K562 (cell line): ENCODE results near the gene MRPS24. TPM values are rescaled to one million over a fixed set of nuclear protein-coding genes. Genes with fewer than 3 reads are reported as not detected.

Experiments used
- ATAC-seq: fragments of 200-7000 bp; cut with Tn5 transposase; 3 replicates; pipeline ENCODE4 v1.9.1; 2020; ENCODE audit warnings: moderate library complexity
- BruUV-seq: library from RNA; stranded (reverse); fragments of 400-500 nt; replicated peaks from 2 replicates; lab custom pipeline; 2021; lab: Mats Ljungman, UMichigan
- CTCF ChIA-PET: fragments of 300-600 bp; formaldehyde crosslinking; extraction: SDS; loops from one replicate; lab custom pipeline; 2021; ENCODE audit warnings: low intra/inter-chr PET ratio; lab: Yijun Ruan, JAX
- POLR2A ChIA-PET: fragments of 300-600, 350-650 bp; sonication (Branson Sonifier 250); formaldehyde crosslinking; extraction: SDS; loops from one replicate; lab custom pipeline; 2021; ENCODE audit warnings: antibody characterized with exemption, inconsistent platforms; lab: Yijun Ruan, JAX
- DNase-seq, 4 experiments: peaks; one replicate each; pipeline versions ENCODE4 v3.0.0 to v3.0.0-alpha.2; 2011 to 2018; ENCODE audit warnings: low spot score in 3 of 4, mixed read lengths in 3 of 4; ENCODE audit errors: extremely low read depth in 1 of 4
- FAIRE-seq: peaks from 2 replicates; lab custom pipeline; 2011; peaks lifted over from hg19 to GRCh38; lab: Jason Lieb, UNC
- H2AFZ ChIP-seq: 2 replicates; pipeline ENCODE4 v1.6.0; 2011; ENCODE audit warnings: low read depth, low read length, control low read depth, inconsistent platforms
- H3K27ac ChIP-seq: fragments of 200-600 bp; 3 replicates; pipeline ENCODE4 v1.8.0; 2011; ENCODE audit warnings: low read depth, mild to moderate bottlenecking, control low read depth, inconsistent platforms, low read length, moderate library complexity, mixed read lengths; ENCODE audit errors: extremely low read depth
- H3K27me3 ChIP-seq, 2 experiments: fragments of 300-600 bp in 1 of 2; 2 replicates in 1 of 2; 3 replicates in 1 of 2; pipeline versions ENCODE4 v1.6.0 to v1.8.0; 2011; ENCODE audit warnings: inconsistent platforms in 2 of 2, low read length in 2 of 2, mild to moderate bottlenecking in 1 of 2, mixed read lengths in 1 of 2, moderate library complexity in 1 of 2; ENCODE audit not compliant: control insufficient read depth in 2 of 2, insufficient read depth in 2 of 2
- H3K36me3 ChIP-seq: fragments of 300-600 bp; 3 replicates; pipeline ENCODE4 v1.8.0; 2011; ENCODE audit warnings: mild to moderate bottlenecking, low read length, inconsistent platforms; ENCODE audit not compliant: control insufficient read depth, insufficient read depth
- H3K4me1 ChIP-seq, 2 experiments: fragments of 200-600 bp in 1 of 2; replicated peaks in 1 of 2; 2 replicates in 1 of 2; 3 replicates in 1 of 2; pipeline versions ENCODE4 v1.5.1 to v1.8.0; 2011; ENCODE audit warnings: inconsistent platforms in 2 of 2, low read length in 2 of 2, mild to moderate bottlenecking in 1 of 2, mixed read lengths in 1 of 2, moderate library complexity in 1 of 2; ENCODE audit not compliant: control insufficient read depth in 2 of 2, insufficient read depth in 2 of 2
- H3K4me2 ChIP-seq: 2 replicates; pipeline ENCODE4 v1.6.1; 2011; ENCODE audit warnings: low read length, control low read depth, inconsistent platforms, mixed read lengths; ENCODE audit not compliant: insufficient read depth
- H3K4me3 ChIP-seq: fragments of 200-600 bp; sonication (generic), shearing (Covaris generic); 2 replicates; pipeline ENCODE4 v1.5.1; 2016; ENCODE audit warnings: control low read depth, inconsistent platforms
- H3K79me2 ChIP-seq: fragments of 200-600 bp; 3 replicates; pipeline ENCODE4 v1.8.0; 2011; ENCODE audit warnings: low read length, inconsistent platforms; ENCODE audit not compliant: control insufficient read depth, insufficient read depth
- H3K9ac ChIP-seq, 2 experiments: 2 replicates each; pipeline versions ENCODE4 v1.6.0 to v1.6.1; 2011; ENCODE audit warnings: low read depth in 2 of 2, low read length in 2 of 2, control low read depth in 1 of 2, inconsistent platforms in 1 of 2, mild to moderate bottlenecking in 1 of 2, mixed read lengths in 1 of 2; ENCODE audit not compliant: insufficient read depth in 1 of 2
- H3K9me1 ChIP-seq: one replicate; pipeline ENCODE4 v1.6.0; 2011; ENCODE audit warnings: inconsistent platforms, mild to moderate bottlenecking, low read length, moderate library complexity; ENCODE audit not compliant: control insufficient read depth, insufficient read depth
- H3K9me3 ChIP-seq: replicated peaks from 2 replicates; pipeline ENCODE4 v1.5.1; 2011; ENCODE audit warnings: low read depth, low read length, inconsistent platforms; ENCODE audit not compliant: control insufficient read depth, insufficient read depth
- H4K20me1 ChIP-seq: replicated peaks from 2 replicates; pipeline ENCODE4 v1.6.1; 2011; ENCODE audit warnings: low read length, inconsistent platforms, mixed read lengths; ENCODE audit not compliant: control insufficient read depth, insufficient read depth
- CBX3 ChIP-seq, 2 experiments: IDR thresholded peaks; 1 replicate in 1 of 2; 2 replicates in 1 of 2; pipeline ENCODE4 v1.6.1; 2012; ENCODE audit warnings: inconsistent platforms in 2 of 2, low read length in 2 of 2, borderline replicate concordance in 1 of 2, control low read depth in 1 of 2
- CGGBP1 ChIP-seq: fragments of 250-450 bp; sonication (Bioruptor Pico); IDR thresholded peaks from 2 replicates; pipeline ENCODE4 v1.9.0; 2021; ENCODE audit warnings: mild to moderate bottlenecking
- CHD1 ChIP-seq: fragments of 200-600 bp; sonication (generic); IDR thresholded peaks from one replicate; pipeline ENCODE4 v1.6.1; 2012; ENCODE audit warnings: mild to moderate bottlenecking, moderate library complexity, low read length, inconsistent platforms
- COPS2 ChIP-seq: fragments of 450-650 bp; conservative IDR thresholded peaks from 2 replicates; pipeline ENCODE4 v1.6.1; 2016; ENCODE audit warnings: mild to moderate bottlenecking, moderate library complexity
- EGR1 ChIP-seq: fragments of 450-650 bp; conservative IDR thresholded peaks from 2 replicates; pipeline ENCODE4 v1.6.1; 2017; ENCODE audit warnings: mild to moderate bottlenecking
- KDM2B ChIP-seq: fragments of 250-450 bp; sonication (Bioruptor Pico); IDR thresholded peaks from 2 replicates; pipeline ENCODE4 v1.8.0; 2021; ENCODE audit warnings: mild to moderate bottlenecking, moderate library complexity
- NCOA2 ChIP-seq, 2 experiments: fragments of 450-650 bp; IDR thresholded peaks; 2 replicates each; pipeline ENCODE4 v1.6.1; 2018; ENCODE audit warnings: mild to moderate bottlenecking in 2 of 2, moderate library complexity in 1 of 2; ENCODE audit not compliant: partially characterized antibody in 2 of 2
- PYGO2 ChIP-seq: fragments of 450-650 bp; IDR thresholded peaks from 2 replicates; pipeline ENCODE4 v1.6.1; 2016; ENCODE audit warnings: mild to moderate bottlenecking, missing genetic modification characterization, moderate library complexity, missing compliant biosample characterization
- RBBP5 ChIP-seq: fragments of 200-600 bp; sonication (generic); IDR thresholded peaks from 2 replicates; pipeline ENCODE4 v1.6.1; 2012; ENCODE audit warnings: borderline replicate concordance, mild to moderate bottlenecking, low read length, control low read depth, inconsistent platforms; ENCODE audit not compliant: insufficient read depth, poor library complexity, severe bottlenecking
- RBM22 ChIP-seq: fragments of 200-400 bp; formaldehyde crosslinking; IDR thresholded peaks from 2 replicates; pipeline ENCODE4 v1.6.1; 2018; ENCODE audit warnings: low read length, low read depth; ENCODE audit not compliant: poor library complexity, severe bottlenecking
- SETDB1 ChIP-seq: IDR thresholded peaks from one replicate; pipeline ENCODE4 v1.6.1; 2012; ENCODE audit warnings: low read length, control low read depth, inconsistent platforms
- TFAM ChIP-seq: fragments of 250-450 bp; sonication (Bioruptor Pico); conservative IDR thresholded peaks from 2 replicates; pipeline ENCODE4 v1.5.0; 2021; ENCODE audit warnings: mild to moderate bottlenecking, moderate library complexity
- TFAP4 ChIP-seq: sonication (generic); formaldehyde crosslinking; IDR thresholded peaks from 2 replicates; pipeline ENCODE4 v1.8.0; 2022; ENCODE audit warnings: missing genetic modification reagents, mild to moderate bottlenecking, moderate library complexity, borderline replicate concordance
- ZNF121 ChIP-seq: sonication (generic); formaldehyde crosslinking; conservative IDR thresholded peaks from 2 replicates; pipeline ENCODE4 v1.8.0; 2022; ENCODE audit warnings: missing genetic modification reagents
- ZNF133 ChIP-seq: fragments of 250-450 bp; sonication (Bioruptor Pico); IDR thresholded peaks from 2 replicates; pipeline ENCODE4 v1.4.0; 2020; ENCODE audit warnings: mild to moderate bottlenecking
- ZNF212 ChIP-seq: fragments of 450-650 bp; formaldehyde crosslinking; IDR thresholded peaks from 2 replicates; pipeline ENCODE4 v1.4.0; 2020; ENCODE audit warnings: mild to moderate bottlenecking
- ZNF431 ChIP-seq: sonication (generic); formaldehyde crosslinking; IDR thresholded peaks from 2 replicates; pipeline ENCODE4 v1.8.0; 2022; ENCODE audit warnings: mild to moderate bottlenecking, missing genetic modification reagents
- ZNF436 ChIP-seq: fragments of 250-450, 450-650 bp; sonication (Bioruptor Pico); formaldehyde crosslinking; IDR thresholded peaks from 2 replicates; pipeline ENCODE4 v1.7.0; 2020; ENCODE audit warnings: mild to moderate bottlenecking
- ZNF717 ChIP-seq: fragments of 250-450 bp; sonication (Bioruptor Pico); IDR thresholded peaks from 2 replicates; pipeline ENCODE4 v1.5.0; 2021
- ZNF740 ChIP-seq, 3 experiments: fragments of 200-800 bp in 1 of 3; sonication (Bioruptor generic) in 1 of 3; sonication (generic) in 1 of 3; formaldehyde crosslinking in 1 of 3; IDR thresholded peaks; 2 replicates each; pipeline versions ENCODE4 v1.6.1 to v1.8.0; 2016 to 2022; ENCODE audit warnings: mild to moderate bottlenecking in 2 of 3, missing compliant biosample characterization in 2 of 3, missing genetic modification characterization in 2 of 3, missing genetic modification reagents in 1 of 3
- WGBS: fragments of 100-300 bp; shearing (Covaris generic); methylation state at CpG from one replicate; pipeline ENCODE4 v1.1.6; 2016; ENCODE audit warnings: low coverage, mixed read lengths; ENCODE audit not compliant: insufficient coverage; ENCODE audit errors: missing lambda C conversion rate; 5-methylcytosine and 5-hydroxymethylcytosine counted together
- in situ Hi-C: fragments of 300-500 bp; cut with MboI; formaldehyde crosslinking; loops from 4 replicates; pipeline ENCODE4 v1.15.0; 2018; ENCODE audit warnings: inconsistent platforms, mixed read lengths
- intact Hi-C: fragments of 100-400 bp; cut with micrococcal nuclease; formaldehyde crosslinking; loops from 2 replicates; pipeline ENCODE4 v1.14.2; 2022
- polyA plus RNA-seq, 8 experiments: library from polyadenylated mRNA; depleted of rRNA in 4 of 8; stranded (reverse) in 5 of 8; unstranded in 3 of 8; fragments of >200 nt; fragmentation: Nextera tagmentation in 2 of 8; fragmentation: Illumina TruSeq in 1 of 8; extraction: Ambion mirVana in 2 of 8; extraction: Trizol in 1 of 8; gene quantifications; 2 replicates each; pipeline versions ENCODE4 v1.2.1 to v1.2.3, GENCODE V29; 2011 to 2014; ENCODE audit warnings: inconsistent platforms in 1 of 8, missing spikeins in 1 of 8
- total RNA-seq, 7 experiments: library from RNA; depleted of rRNA in 6 of 7; stranded (reverse); fragments of >200 nt in 6 of 7; fragmentation: Illumina TruSeq in 2 of 7; extraction: Trizol in 2 of 7; gene quantifications; 2 replicates each; pipeline versions ENCODE4 v1.2.1 to v1.2.3, GENCODE V29; 2011 to 2021; ENCODE audit warnings: low replicate concordance in 1 of 7

MRPS24 gene
- total and polyA plus RNA-seq, 9 of the 15 experiments (the other 6 are each of a cell fraction or from before 2014, with no cell fraction given) = 51.4 to 214 (median 169) TPM

GRCh38 chr7:43878867-43879266, 9.6 kb upstream of the MRPS24 start:
- CTCF ChIA-PET = no interaction called here
- FAIRE-seq = no peak

More at GRCh38 chr7:43878867-43879266, 9.6 kb upstream of the MRPS24 start:
- DNase-seq (no peak), ATAC-seq (no peak)
- in situ Hi-C loops = no loop called here
- WGBS = 88% methylated on average over 5 of the region's 5 CpGs
- Histone ChIP-seq H3K9ac (no peak overlapping the region), H3K79me2 (no peaks in the 10 kb centered on the region), H4K20me1 (no peaks in the 10 kb centered on the region; the same call in 1 of the 2 replicates), H3K4me3 (no peak overlapping the region), H3K36me3 (peaks cover 71% of the 10 kb centered on the region), H3K4me2 (no peak overlapping the region), H2AFZ (no peak overlapping the region), H3K27ac (no peak overlapping the region), H3K9me3 (no peaks in the 10 kb centered on the region), H3K27me3 (no peaks in the 10 kb centered on the region), H3K4me1 (peaks cover 0 to 2% of the 10 kb centered on the region in 2 experiments; a peak in 3 of 5 replicates)
- POLR2A ChIA-PET = interaction anchor here (2.0 kb wide), 1 partner anchor 12 kb away, joined by 7 read pairs; no protein-coding TSS in a partner anchor
- BruUV-seq = no TSS peak
- TF ChIP-seq EGR1 (no peak), ZNF717 (CRISPR knock-in tag) (no peak), COPS2 (no peak), ZNF133 (no peak), TFAP4 (no peak), CHD1 (no peak), ZNF436 (CRISPR knock-in tag) (no peak), ZNF740 (CRISPR knock-in tag; IDR thresholded peaks at IDR 0.05) (no peak), ZNF740 (tag; IDR thresholded peaks at IDR 0.05) (no peak), NCOA2 (IDR thresholded peaks at IDR 0.05; ENCODE audit: partially characterized antibody in 2 of 2) (no peak), CBX3 (IDR thresholded peaks at IDR 0.05; ENCODE audit: borderline replicate concordance in 1 of 2, low read length in 2 of 2) (no peak), ZNF212 (no peak), RBM22 (no peak), SETDB1 (no peak), ZNF121 (CRISPR knock-in tag) (no peak), KDM2B (CRISPR knock-in tag) (no peak), RBBP5 (no peak), PYGO2 (tag) (no peak), TFAM (no peak), CGGBP1 (CRISPR knock-in tag) (no peak), ZNF431 (CRISPR knock-in tag) (no peak)
- TF ChIP-seq, all 486 proteins: peak for 0
- intact Hi-C loops = no loop called here
- H3K9me1 ChIP-seq = no peaks in the 10 kb centered on the region
